ENCODE measurements around the gene MBNL3.

Gene MBNL3

GRCh38 chrX:132488819-132489577, at the start of gene MBNL3:
MBNL3 (minus strand) TSS chrX:132489038; CDS start chrX:132439611, 49,427 bp downstream.
- DNase-seq, result peak; percentile 63

GRCh38 chrX:132533409-132533808, 44.6 kb upstream of the MBNL3 start:
- DNase-seq, result no peak

GRCh38 chrX:132532913-132533312, 44.1 kb upstream of the MBNL3 start:
- DNase-seq, result no peak

- DNase-seq, result no peak
These were observed 43.3 kb upstream of the MBNL3 start for GRCh38 chrX:132532097-132532496.

GRCh38 chrX:132520792-132521191, 32.0 kb upstream of the MBNL3 start:
- no peak for DNase-seq

GRCh38 chrX:132520213-132520612, 31.4 kb upstream of the MBNL3 start:
- DNase-seq, result no peak

- no peak for DNase-seq
These were observed 29.6 kb upstream of the MBNL3 start for GRCh38 chrX:132518401-132518800.

- DNase-seq, result no peak
These were observed 20.0 kb upstream of the MBNL3 start for GRCh38 chrX:132508834-132509233.

GRCh38 chrX:132505116-132505515, 16.3 kb upstream of the MBNL3 start:
- DNase-seq, result no peak

- no peak for DNase-seq
These were observed 15.6 kb upstream of the MBNL3 start for GRCh38 chrX:132504417-132504816.

GRCh38 chrX:132501606-132502005, 12.8 kb upstream of the MBNL3 start:
- no peak for DNase-seq

GRCh38 chrX:132497432-132497831, 8.6 kb upstream of the MBNL3 start:
- no peak for DNase-seq

GRCh38 chrX:132493095-132493494, 4.3 kb upstream of the MBNL3 start:
- no peak for DNase-seq

- no peak for DNase-seq
These were observed 2.4 kb upstream of the MBNL3 start for GRCh38 chrX:132491191-132491590.

- no peak for DNase-seq
These were observed 961 bp upstream of the MBNL3 start for GRCh38 chrX:132489578-132490419.

- DNase-seq, result no peak
These were observed 595 bp downstream of the MBNL3 start for GRCh38 chrX:132488180-132488705.

- no peak for DNase-seq
These were observed 2.1 kb downstream of the MBNL3 start for GRCh38 chrX:132486599-132487178.

GRCh38 chrX:132483951-132484350, 4.9 kb downstream of the MBNL3 start:
- DNase-seq, result no peak

GRCh38 chrX:132483488-132483887, 5.3 kb downstream of the MBNL3 start:
- DNase-seq, result no peak

- DNase-seq, result no peak
These were observed 6.2 kb downstream of the MBNL3 start for GRCh38 chrX:132482632-132483031.

- DNase-seq, result no peak
These were observed 7.4 kb downstream of the MBNL3 start for GRCh38 chrX:132481449-132481848.

- DNase-seq, result no peak
These were observed 8.1 kb downstream of the MBNL3 start for GRCh38 chrX:132480581-132481203.
